HG03520 (cell line): ENCODE measurements around the gene BICC1.
A peak's percentile ranks its signal among the peaks of the same experiment; 100 is the strongest.

ENCODE experiments used
- ATAC-seq: cut with Tn5 transposase; IDR thresholded peaks from one replicate; pipeline ENCODE4 v1.9.1; 2021; ENCODE audit warnings: mild to moderate bottlenecking, moderate library complexity; ENCODE audit not compliant: unreplicated experiment

The BICC1 gene

GRCh38 chr10:58514111-58514770 is 1.6 kb downstream of the BICC1 start:
- no peak for ATAC-seq

- ATAC-seq = no peak
Observed at GRCh38 chr10:58515291-58515941, 2.7 kb downstream of the BICC1 start.

- no peak for ATAC-seq
Observed at GRCh38 chr10:58516119-58516518, 3.4 kb downstream of the BICC1 start.

- ATAC-seq = no peak
Observed at GRCh38 chr10:58516671-58517070, 4.0 kb downstream of the BICC1 start.

GRCh38 chr10:58517081-58517480 is 4.4 kb downstream of the BICC1 start:
- ATAC-seq = no peak

- peak; percentile 37 for ATAC-seq
Observed at GRCh38 chr10:58517491-58518355, 5.1 kb downstream of the BICC1 start.

- ATAC-seq = no peak
Observed at GRCh38 chr10:58518775-58519174, 6.1 kb downstream of the BICC1 start.

- no peak for ATAC-seq
Observed at GRCh38 chr10:58529077-58529728, 16.5 kb downstream of the BICC1 start.

- peak; percentile 96 for ATAC-seq
Observed at GRCh38 chr10:58531084-58531695, 18.5 kb downstream of the BICC1 start.

- ATAC-seq = no peak
Observed at GRCh38 chr10:58535311-58535710, 22.6 kb downstream of the BICC1 start.

- no peak for ATAC-seq
Observed at GRCh38 chr10:58543141-58543540, 30.5 kb downstream of the BICC1 start.

GRCh38 chr10:58544135-58544534 is 31.5 kb downstream of the BICC1 start:
- ATAC-seq = no peak

- no peak for ATAC-seq
Observed at GRCh38 chr10:58545427-58545826, 32.8 kb downstream of the BICC1 start.

- no peak for ATAC-seq
Observed at GRCh38 chr10:58546137-58546536, 33.5 kb downstream of the BICC1 start.

GRCh38 chr10:58546722-58547445 is 34.2 kb downstream of the BICC1 start:
- no peak for ATAC-seq

GRCh38 chr10:58547963-58548362 is 35.3 kb downstream of the BICC1 start:
- no peak for ATAC-seq

GRCh38 chr10:58554316-58554715 is 41.6 kb downstream of the BICC1 start:
- ATAC-seq = no peak

GRCh38 chr10:58555170-58555929 is 42.7 kb downstream of the BICC1 start:
- ATAC-seq = no peak

GRCh38 chr10:58555930-58556311 is 43.2 kb downstream of the BICC1 start:
- ATAC-seq = no peak
